GM12878 (cell line): Measurements from ENCODE around the gene PHF3.

ENCODE experiments used
- CREM ChIP-seq: IDR thresholded peaks from 2 replicates; pipeline ENCODE4 v1.6.1; 2014; ENCODE audit warnings: antibody characterized with exemption, low read depth
- JUND ChIP-seq: IDR thresholded peaks from 2 replicates; pipeline ENCODE4 v1.6.1; 2012; ENCODE audit warnings: low read depth, mild to moderate bottlenecking, low read length, improper control_type of control experiment, moderate library complexity
- SMC3 ChIP-seq: IDR thresholded peaks from 2 replicates; pipeline ENCODE4 v1.6.1; 2011; ENCODE audit warnings: low read length, improper control_type of control experiment, borderline replicate concordance
- SPI1 ChIP-seq: IDR thresholded peaks from 2 replicates; pipeline ENCODE4 v1.6.1; 2011; ENCODE audit warnings: low read depth, mild to moderate bottlenecking, low read length, moderate library complexity, borderline replicate concordance; ENCODE audit not compliant: insufficient read depth
- USF1 ChIP-seq: IDR thresholded peaks from 2 replicates; pipeline ENCODE4 v1.6.1; 2011; ENCODE audit warnings: borderline replicate concordance, low read depth, mild to moderate bottlenecking, moderate library complexity, mixed read lengths, low read length; ENCODE audit not compliant: insufficient read depth; ENCODE audit errors: extremely low read length

DNA sequence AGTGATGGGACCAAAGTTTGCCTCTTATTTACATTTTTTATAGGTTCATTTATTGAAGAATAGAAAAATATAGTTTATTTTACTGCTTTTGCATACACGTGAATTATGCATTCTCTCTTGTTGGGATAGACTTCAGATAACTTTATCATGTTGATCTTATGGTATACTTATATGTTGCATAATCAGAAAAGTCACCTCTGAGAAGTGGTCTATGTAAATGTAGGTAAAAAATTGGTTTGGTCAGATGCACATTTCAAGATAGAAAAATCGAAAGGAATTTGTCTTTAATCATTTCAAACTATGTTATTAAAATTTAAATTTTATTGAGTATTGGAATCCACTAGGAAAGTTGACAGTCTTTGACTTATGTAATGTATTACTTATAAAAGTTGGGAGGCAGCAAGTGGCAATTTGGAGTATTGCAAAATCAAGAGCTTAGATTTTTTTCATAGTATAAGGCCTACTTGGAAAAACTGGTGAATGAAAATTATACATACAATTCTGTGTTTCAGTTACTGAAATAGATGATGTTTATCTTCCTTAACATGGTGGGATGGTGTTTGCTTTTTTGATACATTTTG lies 2.4 kb downstream of the PHF3 start:
- TF ChIP-seq SMC3, result no peak
- TF ChIP-seq USF1, result no peak
- no peak for TF ChIP-seq SPI1
- no peak for TF ChIP-seq CREM
- TF ChIP-seq JUND, result no peak
